H1 (cell line): Measurements from ENCODE around the gene MYOC.

Source experiments
- CTCF ChIP-seq, 3 experiments: IDR thresholded peaks; 1 replicate in 2 of 3; 2 replicates in 1 of 3; pipeline versions ENCODE4 v1.5.1 to v1.6.1; 2011; ENCODE audit warnings: low read length in 3 of 3, mild to moderate bottlenecking in 3 of 3, inconsistent platforms in 2 of 3, low read depth in 1 of 3, moderate library complexity in 1 of 3; ENCODE audit not compliant: insufficient read depth in 1 of 3; ENCODE audit errors: control extremely low read depth in 1 of 3
- YY1 ChIP-seq: IDR thresholded peaks from 2 replicates; pipeline ENCODE4 v1.6.1; 2011; ENCODE audit warnings: low read depth, mild to moderate bottlenecking, low read length

GRCh38 chr1:171585715-171586114 is 66.8 kb downstream of the MYOC start:
- TF ChIP-seq YY1 (no peak), CTCF (IDR thresholded peaks at IDR 0.05; ENCODE audit: control extremely low read depth in 1 of 3, insufficient read depth in 1 of 3, low read depth in 1 of 3, low read length in 3 of 3) (no peak)
